IMR-90 (cell line): ENCODE measurements around the gene PSG7. TPM values are rescaled to one million over a fixed set of nuclear protein-coding genes. Genes with fewer than 3 reads are reported as not detected.
A peak's percentile ranks its signal among the peaks of the same experiment; 100 is the strongest.

Experiments
- ATAC-seq: fragments of 200-7000 bp; cut with Tn5 transposase; 2 replicates; pipeline ENCODE4 v1.9.1; 2020; ENCODE audit warnings: low read depth, mild to moderate bottlenecking, moderate library complexity
- BruUV-seq: library from RNA; stranded (reverse); fragments of 400-500 nt; replicated peaks from 2 replicates; lab custom pipeline; 2021; lab: Mats Ljungman, UMichigan
- CTCF ChIA-PET: fragments of 300-600 bp; formaldehyde crosslinking; extraction: SDS; loops from one replicate; lab custom pipeline; 2021; ENCODE audit warnings: antibody characterized with exemption; lab: Yijun Ruan, JAX
- POLR2A ChIA-PET: fragments of 300-600 bp; sonication (Branson Sonifier 250); formaldehyde crosslinking; loops from one replicate; lab custom pipeline; 2022; ENCODE audit warnings: antibody characterized with exemption; ENCODE audit not compliant: unreplicated experiment; lab: Charles Lee
- DNase-seq: peaks from one replicate; pipeline ENCODE4 v3.0.0; 2013
- H2AFZ ChIP-seq: replicated peaks from 2 replicates; pipeline ENCODE3; 2013; ENCODE audit warnings: low read length, mild to moderate bottlenecking; ENCODE audit not compliant: poor library complexity
- H2AK5ac ChIP-seq: 2 replicates; pipeline ENCODE4 v1.6.1; 2013; ENCODE audit warnings: low read depth, low read length, inconsistent platforms
- H2AK9ac ChIP-seq: replicated peaks from 2 replicates; pipeline ENCODE3; 2013; ENCODE audit warnings: mild to moderate bottlenecking, low read depth, low read length, moderate library complexity; ENCODE audit not compliant: poor library complexity
- H2BK120ac ChIP-seq: 2 replicates; pipeline ENCODE4 v1.6.1; 2013; ENCODE audit warnings: low read depth, low read length, inconsistent platforms
- H2BK15ac ChIP-seq: 3 replicates; pipeline ENCODE4 v1.6.1; 2013; ENCODE audit warnings: low read depth, low read length, inconsistent platforms
- H2BK20ac ChIP-seq: 2 replicates; pipeline ENCODE4 v1.6.1; 2013; ENCODE audit warnings: low read depth, mild to moderate bottlenecking, inconsistent platforms, low read length, moderate library complexity
- H2BK5ac ChIP-seq: 2 replicates; pipeline ENCODE4 v1.6.1; 2013; ENCODE audit warnings: mild to moderate bottlenecking, low read depth, low read length, inconsistent platforms; ENCODE audit not compliant: poor library complexity, severe bottlenecking
- H3K14ac ChIP-seq: replicated peaks from 2 replicates; pipeline ENCODE4 v1.6.1; 2013; ENCODE audit warnings: low read depth, low read length, inconsistent platforms
- H3K18ac ChIP-seq: 2 replicates; pipeline ENCODE4 v1.6.1; 2013; ENCODE audit warnings: low read depth, low read length, control low read depth
- H3K23ac ChIP-seq: 2 replicates; pipeline ENCODE4 v1.6.1; 2013; ENCODE audit warnings: low read depth, low read length, inconsistent platforms
- H3K27ac ChIP-seq: 2 replicates; pipeline ENCODE4 v1.5.1; 2013; ENCODE audit warnings: mild to moderate bottlenecking, control low read depth, low read length; ENCODE audit not compliant: insufficient read depth
- H3K27me3 ChIP-seq: 2 replicates; pipeline ENCODE4 v1.6.1; 2013; ENCODE audit warnings: low read length; ENCODE audit not compliant: control insufficient read depth, insufficient read depth
- H3K36me3 ChIP-seq: 2 replicates; pipeline ENCODE4 v1.6.1; 2013; ENCODE audit warnings: low read length, mixed read lengths; ENCODE audit not compliant: control insufficient read depth, insufficient read depth
- H3K4ac ChIP-seq: 2 replicates; pipeline ENCODE4 v1.6.1; 2013; ENCODE audit warnings: low read depth, low read length, inconsistent platforms
- H3K4me1 ChIP-seq: 2 replicates; pipeline ENCODE4 v1.6.1; 2013; ENCODE audit warnings: low read length, mixed read lengths; ENCODE audit not compliant: control insufficient read depth, insufficient read depth
- H3K4me2 ChIP-seq: 2 replicates; pipeline ENCODE4 v1.6.1; 2013; ENCODE audit warnings: low read depth, mild to moderate bottlenecking, control low read depth, low read length, moderate library complexity
- H3K4me3 ChIP-seq: 2 replicates; pipeline ENCODE4 v1.5.1; 2013; ENCODE audit warnings: low read depth, mild to moderate bottlenecking, control low read depth, low read length, moderate library complexity; ENCODE audit not compliant: insufficient read depth
- H3K56ac ChIP-seq: 2 replicates; pipeline ENCODE4 v1.6.1; 2013; ENCODE audit warnings: low read length, inconsistent platforms; ENCODE audit not compliant: insufficient read depth; ENCODE audit errors: extremely low read depth
- H3K79me1 ChIP-seq, 2 experiments: 2 replicates each; pipeline ENCODE4 v1.6.1; 2013; ENCODE audit warnings: low read length in 2 of 2, inconsistent platforms in 1 of 2, low read depth in 1 of 2
- H3K9ac ChIP-seq: 2 replicates; pipeline ENCODE4 v1.6.1; 2013; ENCODE audit warnings: low read depth, low read length, control low read depth
- H3K9me1 ChIP-seq: 2 replicates; pipeline ENCODE4 v1.6.1; 2013; ENCODE audit warnings: low read length, inconsistent platforms; ENCODE audit not compliant: insufficient read depth
- H3K9me3 ChIP-seq: 2 replicates; pipeline ENCODE4 v1.6.1; 2013; ENCODE audit warnings: low read length; ENCODE audit not compliant: control insufficient read depth, insufficient read depth
- H4K20me1 ChIP-seq: 2 replicates; pipeline ENCODE4 v1.6.1; 2013; ENCODE audit warnings: low read length, inconsistent platforms; ENCODE audit not compliant: insufficient read depth
- H4K5ac ChIP-seq: 2 replicates; pipeline ENCODE4 v1.6.1; 2013; ENCODE audit warnings: mild to moderate bottlenecking, low read depth, low read length, control low read depth
- H4K8ac ChIP-seq, 2 experiments: 2 replicates each; pipeline ENCODE4 v1.6.1; 2013; ENCODE audit warnings: low read depth in 2 of 2, low read length in 2 of 2, control low read depth in 1 of 2, inconsistent platforms in 1 of 2
- H4K91ac ChIP-seq: 2 replicates; pipeline ENCODE4 v1.6.1; 2013; ENCODE audit warnings: low read depth, low read length, inconsistent platforms; ENCODE audit not compliant: insufficient read depth
- CHD1 ChIP-seq: IDR thresholded peaks from 2 replicates; pipeline ENCODE4 v1.6.1; 2012; ENCODE audit warnings: low read depth, low read length, improper control_type of control experiment
- FOS ChIP-seq: fragments of 150-350 bp; IDR thresholded peaks from 2 replicates; pipeline ENCODE4 v1.6.1; 2016; ENCODE audit warnings: low read depth, low read length
- MAFK ChIP-seq: IDR thresholded peaks from 2 replicates; pipeline ENCODE4 v1.6.1; 2012; ENCODE audit warnings: low read depth, low read length, improper control_type of control experiment
- MAZ ChIP-seq: IDR thresholded peaks from 2 replicates; pipeline ENCODE4 v1.6.1; 2012; ENCODE audit warnings: low read depth, mild to moderate bottlenecking, low read length, improper control_type of control experiment, moderate library complexity, borderline replicate concordance
- NFE2L2 ChIP-seq: fragments of 150-350 bp; IDR thresholded peaks from 2 replicates; pipeline ENCODE4 v1.6.1; 2016; ENCODE audit warnings: low read depth, mild to moderate bottlenecking, low read length
- SMC3 ChIP-seq: fragments of 150-350 bp; IDR thresholded peaks from 2 replicates; pipeline ENCODE4 v1.6.1; 2016; ENCODE audit warnings: low read depth, mild to moderate bottlenecking, antibody characterized with exemption, low read length, moderate library complexity
- WGBS, 2 experiments: methylation state at CpG; one replicate each; pipeline versions ENCODE4 v1.1.5 to v1.1.7; 2013; ENCODE audit warnings: missing lambda C conversion rate in 2 of 2; ENCODE audit not compliant: insufficient read length in 1 of 2; ENCODE audit errors: extremely low coverage in 2 of 2; 5-methylcytosine and 5-hydroxymethylcytosine counted together
- dilution Hi-C: fragments of 300-500 bp; cut with HindIII; formaldehyde crosslinking; loops from one replicate; pipeline ENCODE4 v1.14.3; 2018; ENCODE audit warnings: low sequenced_read_pairs; ENCODE audit not compliant: unreplicated experiment
- in situ Hi-C: fragments of 300-500 bp; cut with MboI; formaldehyde crosslinking; loops from 3 replicates; pipeline ENCODE4 v1.14.3; 2019; ENCODE audit warnings: low sequenced_read_pairs, inconsistent platforms, mixed read lengths
- intact Hi-C: fragments of 100-400 bp; cut with micrococcal nuclease; formaldehyde crosslinking; loops from 2 replicates; pipeline ENCODE4 v1.10.0; 2022
- polyA plus RNA-seq, 3 experiments: library from polyadenylated mRNA; depleted of rRNA; stranded (reverse); fragments of >200 nt; gene quantifications; 2 replicates each; pipeline ENCODE4 v1.2.3, GENCODE V29; 2012; ENCODE audit warnings: low replicate concordance in 1 of 3
- total RNA-seq: library from RNA; depleted of rRNA; stranded (reverse); fragments of >200 nt; gene quantifications from 2 replicates; pipeline ENCODE4 v1.2.3, GENCODE V29; 2012

PSG7 gene
- total and polyA plus RNA-seq, 2 of the 4 experiments (the other 2 are of a cell fraction) = under 0.01 to 0.26 TPM

- Histone ChIP-seq H3K9me1 (no peaks in the 10 kb centered on the region; the same call in 1 of the 2 replicates), H4K8ac (peak overlapping the region in 1 of 2 experiments; percentile 74; a peak in 2 of 4 replicates), H3K27me3 (no peaks in the 10 kb centered on the region), H2AK9ac (no peak overlapping the region), H3K9me3 (no peaks in the 10 kb centered on the region), H4K91ac (peak overlapping the region; percentile 67), H3K18ac (peak overlapping the region; percentile 68), H3K4ac (peak overlapping the region; percentile 87), H3K36me3 (no peaks in the 10 kb centered on the region), H2BK20ac (peak overlapping the region; percentile 87), H2AK5ac (peak overlapping the region; percentile 55; the same call in 1 of the 2 replicates), H3K4me2 (no peak overlapping the region), H3K56ac (no peak overlapping the region), H4K5ac (peak overlapping the region; percentile 18; the same call in 1 of the 2 replicates), H3K27ac (peak overlapping the region; percentile 2; the same call in 1 of the 2 replicates), H3K23ac (no peak overlapping the region), H3K9ac (no peak overlapping the region), H3K79me1 (no peaks in the 10 kb centered on the region), H2BK15ac (no peak overlapping the region), H2BK5ac (peak overlapping the region; percentile 93), H4K20me1 (no peaks in the 10 kb centered on the region), H2BK120ac (peak overlapping the region; percentile 91), H3K4me1 (peaks cover 3% of the 10 kb centered on the region; the same call in 1 of the 2 replicates), H3K14ac (peak overlapping the region; percentile 75), H2AFZ (peak overlapping the region; percentile 79), H3K4me3 (no peak overlapping the region)
- intact Hi-C loops (no loop called here), dilution Hi-C loops (no loop called here), in situ Hi-C loops (no loop called here)
- no CpG with 5 or more reads among the region's 2 CpGs for WGBS, 2 experiments
- no TSS peak for BruUV-seq
- ChIA-PET CTCF (interaction anchor here (0.9 kb wide), 1 partner anchor 11 kb away, joined by 8 read pairs; no protein-coding TSS in a partner anchor), POLR2A (no interaction called here)
- TF ChIP-seq FOS = peak; percentile 31; the same call in 1 of the 2 replicates
- no peak for TF ChIP-seq CHD1
- peak; percentile 38; the same call in 1 of the 2 replicates for TF ChIP-seq MAFK
- TF ChIP-seq SMC3 = no peak
- TF ChIP-seq MAZ = no peak
- TF ChIP-seq NFE2L2 = no peak
- peak; percentile 87 for DNase-seq
- peak; percentile 73 for ATAC-seq
Measured at GRCh38 chr19:42965176-42965575, 28.2 kb upstream of the PSG7 start.
